H9 (cell line): ENCODE measurements around the gene ELP1. TPM values are rescaled to one million over a fixed set of nuclear protein-coding genes. Genes with fewer than 3 reads are reported as not detected.

ENCODE experiments used
- DNase-seq: peaks from one replicate; pipeline ENCODE4 v3.0.0-alpha.2; 2017
- H2AFZ ChIP-seq: one replicate; pipeline ENCODE4 v1.6.1; 2013; ENCODE audit warnings: mild to moderate bottlenecking, low read length, control low read depth, moderate library complexity
- H2AK5ac ChIP-seq: 2 replicates; pipeline ENCODE4 v1.6.1; 2013; ENCODE audit warnings: low read length, control low read depth, mixed read lengths; ENCODE audit not compliant: insufficient read length
- H2BK120ac ChIP-seq: one replicate; pipeline ENCODE4 v1.6.1; 2013; ENCODE audit warnings: low read depth, mild to moderate bottlenecking, low read length, control low read depth, inconsistent platforms; ENCODE audit not compliant: poor library complexity, severe bottlenecking
- H2BK12ac ChIP-seq: 2 replicates; pipeline ENCODE4 v1.6.1; 2013; ENCODE audit warnings: low read length, control low read depth, mixed read lengths, low read depth; ENCODE audit not compliant: insufficient read length
- H2BK15ac ChIP-seq: 2 replicates; pipeline ENCODE4 v1.6.1; 2013; ENCODE audit warnings: low read depth, low read length, control low read depth
- H2BK20ac ChIP-seq: one replicate; pipeline ENCODE4 v1.6.1; 2013; ENCODE audit warnings: low read depth, mild to moderate bottlenecking, low read length, control low read depth, inconsistent platforms; ENCODE audit not compliant: poor library complexity, severe bottlenecking
- H2BK5ac ChIP-seq: 2 replicates; pipeline ENCODE4 v1.6.1; 2013; ENCODE audit warnings: low read length, control low read depth, mixed read lengths; ENCODE audit not compliant: insufficient read length
- H3K14ac ChIP-seq: 2 replicates; pipeline ENCODE4 v1.6.1; 2013; ENCODE audit warnings: low read length, control low read depth; ENCODE audit not compliant: insufficient read depth
- H3K18ac ChIP-seq: 2 replicates; pipeline ENCODE4 v1.6.1; 2013; ENCODE audit warnings: low read depth, mild to moderate bottlenecking, mixed read lengths, low read length, control low read depth; ENCODE audit not compliant: insufficient read length
- H3K23ac ChIP-seq: 2 replicates; pipeline ENCODE4 v1.6.1; 2013; ENCODE audit warnings: low read length, control low read depth, mixed read lengths, low read depth; ENCODE audit not compliant: insufficient read length
- H3K23me2 ChIP-seq: 2 replicates; pipeline ENCODE4 v1.6.1; 2013; ENCODE audit warnings: low read depth, mild to moderate bottlenecking, mixed read lengths, low read length, control low read depth; ENCODE audit not compliant: insufficient read length, poor library complexity, severe bottlenecking
- H3K27ac ChIP-seq: 2 replicates; pipeline ENCODE4 v1.5.1; 2013; ENCODE audit warnings: low read length, control low read depth, mixed read lengths, low read depth; ENCODE audit not compliant: insufficient read length
- H3K27me3 ChIP-seq: 2 replicates; pipeline ENCODE4 v1.6.1; 2013; ENCODE audit warnings: low read length, control low read depth, inconsistent platforms; ENCODE audit not compliant: insufficient read depth
- H3K4ac ChIP-seq: 2 replicates; pipeline ENCODE4 v1.6.1; 2013; ENCODE audit warnings: low read depth, mild to moderate bottlenecking, control low read depth, inconsistent platforms, low read length, moderate library complexity
- H3K4me1 ChIP-seq: 2 replicates; pipeline ENCODE4 v1.6.1; 2013; ENCODE audit warnings: low read length, control low read depth, inconsistent platforms; ENCODE audit not compliant: insufficient read depth
- H3K4me2 ChIP-seq: 2 replicates; pipeline ENCODE4 v1.6.1; 2013; ENCODE audit warnings: low read length, control low read depth, mixed read lengths; ENCODE audit not compliant: insufficient read length, insufficient read depth
- H3K56ac ChIP-seq: 2 replicates; pipeline ENCODE4 v1.6.1; 2013; ENCODE audit warnings: low read depth, mild to moderate bottlenecking, mixed read lengths, low read length, control low read depth; ENCODE audit not compliant: insufficient read length
- H3K79me1 ChIP-seq: 2 replicates; pipeline ENCODE4 v1.6.1; 2013; ENCODE audit warnings: low read depth, mild to moderate bottlenecking, moderate library complexity, low read length, control low read depth, inconsistent platforms; ENCODE audit not compliant: insufficient read depth, poor library complexity, severe bottlenecking
- H3K79me2 ChIP-seq: 2 replicates; pipeline ENCODE4 v1.6.1; 2013; ENCODE audit warnings: low read length, control low read depth, inconsistent platforms; ENCODE audit not compliant: insufficient read depth
- H3K9ac ChIP-seq: 2 replicates; pipeline ENCODE4 v1.6.1; 2013; ENCODE audit warnings: low read length, control low read depth, mixed read lengths; ENCODE audit not compliant: insufficient read length; ENCODE audit errors: extremely low read depth
- H3K9me3 ChIP-seq: one replicate; pipeline ENCODE4 v1.6.1; 2013; ENCODE audit warnings: low read depth, low read length, inconsistent platforms; ENCODE audit not compliant: control insufficient read depth
- H3T11ph ChIP-seq: one replicate; pipeline ENCODE4 v1.6.1; 2013; ENCODE audit warnings: mild to moderate bottlenecking, low read length, control low read depth, inconsistent platforms
- H4K20me1 ChIP-seq: one replicate; pipeline ENCODE4 v1.6.1; 2013; ENCODE audit not compliant: control insufficient read depth, insufficient read length, insufficient read depth
- H4K5ac ChIP-seq: 2 replicates; pipeline ENCODE4 v1.6.1; 2013; ENCODE audit warnings: low read depth, mild to moderate bottlenecking, mixed read lengths, low read length, control low read depth; ENCODE audit not compliant: insufficient read length
- H4K8ac ChIP-seq: replicated peaks from 2 replicates; pipeline ENCODE4 v1.6.1; 2013; ENCODE audit warnings: low read length, control low read depth, mixed read lengths, low read depth; ENCODE audit not compliant: insufficient read length
- H4K91ac ChIP-seq: 2 replicates; pipeline ENCODE4 v1.6.1; 2013; ENCODE audit warnings: low read depth, mild to moderate bottlenecking, moderate library complexity, mixed read lengths, low read length, control low read depth; ENCODE audit not compliant: insufficient read length
- H3K27ac Mint-ChIP-seq, 3 experiments: 2 replicates in 2 of 3; 3 replicates in 1 of 3; pipeline ENCODE4 v1.8.0; 2020 to 2021; ENCODE audit warnings: mixed read lengths in 3 of 3, mild to moderate bottlenecking in 1 of 3, moderate library complexity in 1 of 3
- H3K27me3 Mint-ChIP-seq: 2 replicates; pipeline ENCODE4 v1.8.0; 2021; ENCODE audit warnings: low read depth, mild to moderate bottlenecking, moderate library complexity, mixed read lengths
- H3K36me3 Mint-ChIP-seq, 3 experiments: 2 replicates in 2 of 3; 3 replicates in 1 of 3; pipeline ENCODE4 v1.8.0; 2020 to 2021; ENCODE audit warnings: low read depth in 3 of 3, mixed read lengths in 3 of 3; ENCODE audit not compliant: insufficient read depth in 1 of 3
- H3K4me1 Mint-ChIP-seq, 2 experiments: 2 replicates each; pipeline ENCODE4 v1.8.0; 2020; ENCODE audit warnings: mixed read lengths in 2 of 2
- H3K4me3 Mint-ChIP-seq, 2 experiments: 2 replicates in 1 of 2; 3 replicates in 1 of 2; pipeline ENCODE4 v1.8.0; 2020 to 2021; ENCODE audit warnings: mild to moderate bottlenecking in 2 of 2, mixed read lengths in 2 of 2, moderate library complexity in 1 of 2
- H3K9me3 Mint-ChIP-seq, 2 experiments: 2 replicates in 1 of 2; 3 replicates in 1 of 2; pipeline ENCODE4 v1.8.0; 2020; ENCODE audit warnings: mild to moderate bottlenecking in 2 of 2, mixed read lengths in 2 of 2, moderate library complexity in 1 of 2
- WGBS: extraction: QIAGEN DNeasy Blood & Tissue Kit; methylation state at CpG from one replicate; pipeline ENCODE4 v1.1.7; 2013; ENCODE audit warnings: missing lambda C conversion rate, low lambda C conversion rate, mixed read lengths; ENCODE audit not compliant: insufficient read length; ENCODE audit errors: extremely low coverage; 5-methylcytosine and 5-hydroxymethylcytosine counted together
- total RNA-seq: library from RNA; stranded (reverse); gene quantifications from 2 replicates; pipeline ENCODE4 v1.2.1, GENCODE V29; 2021
- TF ChIP-seq, protein P1 (sequence below): fragments of 200-600 bp; sonication (generic); conservative IDR thresholded peaks from 3 replicates; pipeline ENCODE4 v1.8.0; 2021; ENCODE audit warnings: antibody characterized with exemption, mild to moderate bottlenecking

ELP1 gene
- total RNA-seq, 1 experiment from 2014 or later = 38.7 TPM

DNA sequence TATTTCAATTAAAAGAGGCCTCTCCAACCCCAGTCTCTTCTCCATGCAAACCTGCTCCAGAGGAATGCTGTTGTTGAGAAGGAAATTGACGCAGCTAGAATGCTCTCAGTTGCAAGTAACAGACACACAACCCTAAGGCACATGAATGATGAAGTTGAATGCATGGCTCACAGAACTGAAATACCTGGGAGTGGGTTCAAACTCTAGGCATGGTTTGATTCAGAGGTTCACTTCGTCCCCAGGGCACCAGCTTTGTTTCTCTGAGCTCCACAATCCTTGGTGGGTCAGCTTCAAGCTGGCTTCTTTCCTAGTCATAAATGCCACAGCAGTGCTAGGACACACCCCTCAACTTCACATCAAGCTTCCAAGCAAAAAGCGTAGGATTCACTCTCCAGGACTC lies 82.8 kb downstream of the ELP1 start:
- Histone ChIP-seq H3K23ac (no peak overlapping the region), H3T11ph (no peak overlapping the region), H3K27ac (no peak overlapping the region), H2BK120ac (no peak overlapping the region), H3K4me1 (no peaks in the 10 kb centered on the region), H3K23me2 (no peaks in the 10 kb centered on the region), H2AFZ (no peak overlapping the region), H3K14ac (no peak overlapping the region), H3K4ac (no peak overlapping the region), H2BK5ac (no peak overlapping the region), H3K4me2 (no peak overlapping the region), H2BK15ac (no peak overlapping the region), H3K9ac (no peak overlapping the region), H3K79me2 (no peaks in the 10 kb centered on the region), H4K5ac (no peak overlapping the region), H4K20me1 (no peaks in the 10 kb centered on the region), H3K79me1 (no peaks in the 10 kb centered on the region), H4K91ac (no peak overlapping the region), H3K27me3 (no peaks in the 10 kb centered on the region), H4K8ac (no peak overlapping the region), H3K18ac (no peak overlapping the region), H2BK20ac (no peak overlapping the region), H2BK12ac (no peak overlapping the region), H3K56ac (no peak overlapping the region), H3K9me3 (no peaks in the 10 kb centered on the region), H2AK5ac (no peak overlapping the region)
- Mint-ChIP-seq H3K27ac (no peak overlapping the region), H3K9me3 (no peaks in the 10 kb centered on the region), H3K4me1 (no peaks in the 10 kb centered on the region), H3K36me3 (no peaks in the 10 kb centered on the region), H3K27me3 (no peaks in the 10 kb centered on the region), H3K4me3 (no peak overlapping the region)
- TF ChIP-seq, protein P1, sequence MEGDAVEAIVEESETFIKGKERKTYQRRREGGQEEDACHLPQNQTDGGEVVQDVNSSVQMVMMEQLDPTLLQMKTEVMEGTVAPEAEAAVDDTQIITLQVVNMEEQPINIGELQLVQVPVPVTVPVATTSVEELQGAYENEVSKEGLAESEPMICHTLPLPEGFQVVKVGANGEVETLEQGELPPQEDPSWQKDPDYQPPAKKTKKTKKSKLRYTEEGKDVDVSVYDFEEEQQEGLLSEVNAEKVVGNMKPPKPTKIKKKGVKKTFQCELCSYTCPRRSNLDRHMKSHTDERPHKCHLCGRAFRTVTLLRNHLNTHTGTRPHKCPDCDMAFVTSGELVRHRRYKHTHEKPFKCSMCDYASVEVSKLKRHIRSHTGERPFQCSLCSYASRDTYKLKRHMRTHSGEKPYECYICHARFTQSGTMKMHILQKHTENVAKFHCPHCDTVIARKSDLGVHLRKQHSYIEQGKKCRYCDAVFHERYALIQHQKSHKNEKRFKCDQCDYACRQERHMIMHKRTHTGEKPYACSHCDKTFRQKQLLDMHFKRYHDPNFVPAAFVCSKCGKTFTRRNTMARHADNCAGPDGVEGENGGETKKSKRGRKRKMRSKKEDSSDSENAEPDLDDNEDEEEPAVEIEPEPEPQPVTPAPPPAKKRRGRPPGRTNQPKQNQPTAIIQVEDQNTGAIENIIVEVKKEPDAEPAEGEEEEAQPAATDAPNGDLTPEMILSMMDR = no peak
- no CpG with 5 or more reads among the region's 3 CpGs for WGBS
- no peak for DNase-seq
